H9 (cell line): ENCODE measurements around the gene CCNQ. TPM values are rescaled to one million over a fixed set of nuclear protein-coding genes. Genes with fewer than 3 reads are reported as not detected.

Experiments used
- DNase-seq: peaks from one replicate; pipeline ENCODE4 v3.0.0-alpha.2; 2017
- H2AFZ ChIP-seq: one replicate; pipeline ENCODE4 v1.6.1; 2013; ENCODE audit warnings: mild to moderate bottlenecking, low read length, control low read depth, moderate library complexity
- H2AK5ac ChIP-seq: 2 replicates; pipeline ENCODE4 v1.6.1; 2013; ENCODE audit warnings: low read length, control low read depth, mixed read lengths; ENCODE audit not compliant: insufficient read length
- H2BK120ac ChIP-seq: one replicate; pipeline ENCODE4 v1.6.1; 2013; ENCODE audit warnings: low read depth, mild to moderate bottlenecking, low read length, control low read depth, inconsistent platforms; ENCODE audit not compliant: poor library complexity, severe bottlenecking
- H2BK12ac ChIP-seq: 2 replicates; pipeline ENCODE4 v1.6.1; 2013; ENCODE audit warnings: low read length, control low read depth, mixed read lengths, low read depth; ENCODE audit not compliant: insufficient read length
- H2BK15ac ChIP-seq: 2 replicates; pipeline ENCODE4 v1.6.1; 2013; ENCODE audit warnings: low read depth, low read length, control low read depth
- H2BK20ac ChIP-seq: one replicate; pipeline ENCODE4 v1.6.1; 2013; ENCODE audit warnings: low read depth, mild to moderate bottlenecking, low read length, control low read depth, inconsistent platforms; ENCODE audit not compliant: poor library complexity, severe bottlenecking
- H2BK5ac ChIP-seq: 2 replicates; pipeline ENCODE4 v1.6.1; 2013; ENCODE audit warnings: low read length, control low read depth, mixed read lengths; ENCODE audit not compliant: insufficient read length
- H3K14ac ChIP-seq: 2 replicates; pipeline ENCODE4 v1.6.1; 2013; ENCODE audit warnings: low read length, control low read depth; ENCODE audit not compliant: insufficient read depth
- H3K18ac ChIP-seq: 2 replicates; pipeline ENCODE4 v1.6.1; 2013; ENCODE audit warnings: low read depth, mild to moderate bottlenecking, mixed read lengths, low read length, control low read depth; ENCODE audit not compliant: insufficient read length
- H3K23ac ChIP-seq: 2 replicates; pipeline ENCODE4 v1.6.1; 2013; ENCODE audit warnings: low read length, control low read depth, mixed read lengths, low read depth; ENCODE audit not compliant: insufficient read length
- H3K23me2 ChIP-seq: 2 replicates; pipeline ENCODE4 v1.6.1; 2013; ENCODE audit warnings: low read depth, mild to moderate bottlenecking, mixed read lengths, low read length, control low read depth; ENCODE audit not compliant: insufficient read length, poor library complexity, severe bottlenecking
- H3K27ac ChIP-seq: 2 replicates; pipeline ENCODE4 v1.5.1; 2013; ENCODE audit warnings: low read length, control low read depth, mixed read lengths, low read depth; ENCODE audit not compliant: insufficient read length
- H3K27me3 ChIP-seq: 2 replicates; pipeline ENCODE4 v1.6.1; 2013; ENCODE audit warnings: low read length, control low read depth, inconsistent platforms; ENCODE audit not compliant: insufficient read depth
- H3K4ac ChIP-seq: 2 replicates; pipeline ENCODE4 v1.6.1; 2013; ENCODE audit warnings: low read depth, mild to moderate bottlenecking, control low read depth, inconsistent platforms, low read length, moderate library complexity
- H3K4me1 ChIP-seq: 2 replicates; pipeline ENCODE4 v1.6.1; 2013; ENCODE audit warnings: low read length, control low read depth, inconsistent platforms; ENCODE audit not compliant: insufficient read depth
- H3K4me2 ChIP-seq: 2 replicates; pipeline ENCODE4 v1.6.1; 2013; ENCODE audit warnings: low read length, control low read depth, mixed read lengths; ENCODE audit not compliant: insufficient read length, insufficient read depth
- H3K56ac ChIP-seq: 2 replicates; pipeline ENCODE4 v1.6.1; 2013; ENCODE audit warnings: low read depth, mild to moderate bottlenecking, mixed read lengths, low read length, control low read depth; ENCODE audit not compliant: insufficient read length
- H3K79me1 ChIP-seq: 2 replicates; pipeline ENCODE4 v1.6.1; 2013; ENCODE audit warnings: low read depth, mild to moderate bottlenecking, moderate library complexity, low read length, control low read depth, inconsistent platforms; ENCODE audit not compliant: insufficient read depth, poor library complexity, severe bottlenecking
- H3K79me2 ChIP-seq: 2 replicates; pipeline ENCODE4 v1.6.1; 2013; ENCODE audit warnings: low read length, control low read depth, inconsistent platforms; ENCODE audit not compliant: insufficient read depth
- H3K9ac ChIP-seq: 2 replicates; pipeline ENCODE4 v1.6.1; 2013; ENCODE audit warnings: low read length, control low read depth, mixed read lengths; ENCODE audit not compliant: insufficient read length; ENCODE audit errors: extremely low read depth
- H3K9me3 ChIP-seq: one replicate; pipeline ENCODE4 v1.6.1; 2013; ENCODE audit warnings: low read depth, low read length, inconsistent platforms; ENCODE audit not compliant: control insufficient read depth
- H3T11ph ChIP-seq: one replicate; pipeline ENCODE4 v1.6.1; 2013; ENCODE audit warnings: mild to moderate bottlenecking, low read length, control low read depth, inconsistent platforms
- H4K20me1 ChIP-seq: one replicate; pipeline ENCODE4 v1.6.1; 2013; ENCODE audit not compliant: control insufficient read depth, insufficient read length, insufficient read depth
- H4K5ac ChIP-seq: 2 replicates; pipeline ENCODE4 v1.6.1; 2013; ENCODE audit warnings: low read depth, mild to moderate bottlenecking, mixed read lengths, low read length, control low read depth; ENCODE audit not compliant: insufficient read length
- H4K8ac ChIP-seq: replicated peaks from 2 replicates; pipeline ENCODE4 v1.6.1; 2013; ENCODE audit warnings: low read length, control low read depth, mixed read lengths, low read depth; ENCODE audit not compliant: insufficient read length
- H4K91ac ChIP-seq: 2 replicates; pipeline ENCODE4 v1.6.1; 2013; ENCODE audit warnings: low read depth, mild to moderate bottlenecking, moderate library complexity, mixed read lengths, low read length, control low read depth; ENCODE audit not compliant: insufficient read length
- H3K27ac Mint-ChIP-seq, 3 experiments: 2 replicates in 2 of 3; 3 replicates in 1 of 3; pipeline ENCODE4 v1.8.0; 2020 to 2021; ENCODE audit warnings: mixed read lengths in 3 of 3, mild to moderate bottlenecking in 1 of 3, moderate library complexity in 1 of 3
- H3K27me3 Mint-ChIP-seq: 2 replicates; pipeline ENCODE4 v1.8.0; 2021; ENCODE audit warnings: low read depth, mild to moderate bottlenecking, moderate library complexity, mixed read lengths
- H3K36me3 Mint-ChIP-seq, 3 experiments: 2 replicates in 2 of 3; 3 replicates in 1 of 3; pipeline ENCODE4 v1.8.0; 2020 to 2021; ENCODE audit warnings: low read depth in 3 of 3, mixed read lengths in 3 of 3; ENCODE audit not compliant: insufficient read depth in 1 of 3
- H3K4me1 Mint-ChIP-seq, 2 experiments: 2 replicates each; pipeline ENCODE4 v1.8.0; 2020; ENCODE audit warnings: mixed read lengths in 2 of 2
- H3K4me3 Mint-ChIP-seq, 2 experiments: 2 replicates in 1 of 2; 3 replicates in 1 of 2; pipeline ENCODE4 v1.8.0; 2020 to 2021; ENCODE audit warnings: mild to moderate bottlenecking in 2 of 2, mixed read lengths in 2 of 2, moderate library complexity in 1 of 2
- H3K9me3 Mint-ChIP-seq, 2 experiments: 2 replicates in 1 of 2; 3 replicates in 1 of 2; pipeline ENCODE4 v1.8.0; 2020; ENCODE audit warnings: mild to moderate bottlenecking in 2 of 2, mixed read lengths in 2 of 2, moderate library complexity in 1 of 2
- WGBS: extraction: QIAGEN DNeasy Blood & Tissue Kit; methylation state at CpG from one replicate; pipeline ENCODE4 v1.1.7; 2013; ENCODE audit warnings: missing lambda C conversion rate, low lambda C conversion rate, mixed read lengths; ENCODE audit not compliant: insufficient read length; ENCODE audit errors: extremely low coverage; 5-methylcytosine and 5-hydroxymethylcytosine counted together
- total RNA-seq: library from RNA; stranded (reverse); gene quantifications from 2 replicates; pipeline ENCODE4 v1.2.1, GENCODE V29; 2021
- TF ChIP-seq, protein P1 (sequence below): fragments of 200-600 bp; sonication (generic); conservative IDR thresholded peaks from 3 replicates; pipeline ENCODE4 v1.8.0; 2021; ENCODE audit warnings: antibody characterized with exemption, mild to moderate bottlenecking

Gene CCNQ
- total RNA-seq, 1 experiment from 2014 or later: 18.4 TPM

DNA sequence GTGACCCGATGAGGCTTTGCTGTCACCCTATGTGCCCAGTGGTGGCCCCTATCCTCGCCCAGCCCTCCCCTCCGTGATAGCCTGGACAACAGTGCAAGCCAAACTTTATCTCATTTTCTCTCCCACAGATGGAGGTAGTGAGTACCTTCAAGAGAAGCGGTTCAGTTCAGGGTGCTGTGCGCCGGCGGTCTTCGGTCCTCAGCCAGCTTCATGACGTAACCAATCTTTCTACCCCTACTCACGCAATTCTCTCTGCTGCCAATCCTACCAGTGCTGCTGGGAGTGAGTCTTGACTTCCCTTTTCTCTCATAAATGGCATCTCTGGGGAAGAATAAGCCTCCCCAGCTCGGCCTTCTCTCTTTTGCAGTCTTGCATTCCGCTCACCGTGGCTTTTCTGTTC is 29.5 kb downstream of the CCNQ start:
- H3T11ph ChIP-seq: no peak overlapping the region
- no peak overlapping the region for H3K9ac ChIP-seq
- H3K79me1 ChIP-seq: no peaks in the 10 kb centered on the region
- H3K14ac ChIP-seq: no peak overlapping the region
- H3K27me3 Mint-ChIP-seq: peaks cover 11% of the 10 kb centered on the region
- no peak overlapping the region for H2BK120ac ChIP-seq
- no peak overlapping the region for H3K18ac ChIP-seq
- H2AFZ ChIP-seq: no peak overlapping the region
- no peak for DNase-seq
- H3K23ac ChIP-seq: no peak overlapping the region
- H2BK5ac ChIP-seq: no peak overlapping the region
- no peak overlapping the region for H2BK15ac ChIP-seq
- no peak overlapping the region for H4K8ac ChIP-seq
- no peaks in the 10 kb centered on the region for H4K20me1 ChIP-seq
- H2AK5ac ChIP-seq: no peak overlapping the region
- H3K4me1 Mint-ChIP-seq: peaks cover 11 to 22% of the 10 kb centered on the region in 2 experiments
- no peaks in the 10 kb centered on the region for H3K79me2 ChIP-seq
- H3K4me1 ChIP-seq: no peaks in the 10 kb centered on the region
- peaks cover 67 to 71% of the 10 kb centered on the region in 2 experiments for H3K9me3 Mint-ChIP-seq
- peaks cover 0 to 10% (median 0%) of the 10 kb centered on the region in 3 experiments; a peak in 4 of 7 replicates for H3K36me3 Mint-ChIP-seq
- H2BK20ac ChIP-seq: no peak overlapping the region
- H2BK12ac ChIP-seq: no peak overlapping the region
- peaks cover 33% of the 10 kb centered on the region for H3K9me3 ChIP-seq
- H3K4me2 ChIP-seq: no peak overlapping the region
- TF ChIP-seq, protein P1, sequence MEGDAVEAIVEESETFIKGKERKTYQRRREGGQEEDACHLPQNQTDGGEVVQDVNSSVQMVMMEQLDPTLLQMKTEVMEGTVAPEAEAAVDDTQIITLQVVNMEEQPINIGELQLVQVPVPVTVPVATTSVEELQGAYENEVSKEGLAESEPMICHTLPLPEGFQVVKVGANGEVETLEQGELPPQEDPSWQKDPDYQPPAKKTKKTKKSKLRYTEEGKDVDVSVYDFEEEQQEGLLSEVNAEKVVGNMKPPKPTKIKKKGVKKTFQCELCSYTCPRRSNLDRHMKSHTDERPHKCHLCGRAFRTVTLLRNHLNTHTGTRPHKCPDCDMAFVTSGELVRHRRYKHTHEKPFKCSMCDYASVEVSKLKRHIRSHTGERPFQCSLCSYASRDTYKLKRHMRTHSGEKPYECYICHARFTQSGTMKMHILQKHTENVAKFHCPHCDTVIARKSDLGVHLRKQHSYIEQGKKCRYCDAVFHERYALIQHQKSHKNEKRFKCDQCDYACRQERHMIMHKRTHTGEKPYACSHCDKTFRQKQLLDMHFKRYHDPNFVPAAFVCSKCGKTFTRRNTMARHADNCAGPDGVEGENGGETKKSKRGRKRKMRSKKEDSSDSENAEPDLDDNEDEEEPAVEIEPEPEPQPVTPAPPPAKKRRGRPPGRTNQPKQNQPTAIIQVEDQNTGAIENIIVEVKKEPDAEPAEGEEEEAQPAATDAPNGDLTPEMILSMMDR: no peak
- no peak overlapping the region for H4K5ac ChIP-seq
- H3K56ac ChIP-seq: no peak overlapping the region
- H3K27ac ChIP-seq: no peak overlapping the region
- no peak overlapping the region for H3K4ac ChIP-seq
- no CpG with 5 or more reads among the region's 13 CpGs for WGBS
- no peak overlapping the region; a peak in 1 of 5 replicates for H3K4me3 Mint-ChIP-seq
- H3K27me3 ChIP-seq: no peaks in the 10 kb centered on the region
- no peak overlapping the region for H3K27ac Mint-ChIP-seq
- H4K91ac ChIP-seq: no peak overlapping the region
- no peaks in the 10 kb centered on the region for H3K23me2 ChIP-seq
